CD4-positive, alpha-beta memory T cell (primary cell): Measurements from ENCODE around the gene SLC2A11. TPM values are rescaled to one million over a fixed set of nuclear protein-coding genes. Genes with fewer than 3 reads are reported as not detected.

ENCODE experiments used
- CTCF ChIA-PET: fragments of 350-600 bp; sonication (Branson Sonifier 250); formaldehyde crosslinking; loops from one replicate; lab custom pipeline; 2021; ENCODE audit warnings: inconsistent platforms; ENCODE audit not compliant: partially characterized antibody; lab: Charles Lee
- POLR2A ChIA-PET: fragments of 350-600 bp; sonication (Branson Sonifier 250); formaldehyde crosslinking; loops from one replicate; lab custom pipeline; 2021; ENCODE audit not compliant: partially characterized antibody; lab: Charles Lee
- DNase-seq, 5 donors: peaks; one replicate each; pipeline versions ENCODE4 v3.0.0 to v3.0.0-alpha.2; 2020 to 2022; ENCODE audit warnings: mixed read lengths in 1 of 5
- H3K27ac ChIP-seq: one replicate; pipeline ENCODE4 v1.7.0; 2013; ENCODE audit warnings: low read depth, low read length
- H3K27me3 ChIP-seq: 2 replicates; pipeline ENCODE4 v1.7.0; 2013; ENCODE audit warnings: mild to moderate bottlenecking, low read length, moderate library complexity; ENCODE audit not compliant: insufficient read depth
- H3K36me3 ChIP-seq: 2 replicates; pipeline ENCODE4 v1.7.0; 2013; ENCODE audit warnings: mild to moderate bottlenecking, low read length, moderate library complexity; ENCODE audit not compliant: insufficient read depth
- H3K4me1 ChIP-seq: 2 replicates; pipeline ENCODE4 v1.7.0; 2013; ENCODE audit warnings: mild to moderate bottlenecking, low read length, moderate library complexity; ENCODE audit not compliant: insufficient read depth
- H3K4me3 ChIP-seq, 2 donors: one replicate each; pipeline ENCODE4 v1.7.0; 2013; ENCODE audit warnings: low read length in 2 of 2, mild to moderate bottlenecking in 1 of 2
- H3K9me3 ChIP-seq, 2 donors: one replicate each; pipeline ENCODE4 v1.7.0; 2013; ENCODE audit warnings: low read length in 2 of 2, control low read depth in 1 of 2; ENCODE audit not compliant: control insufficient read depth in 1 of 2
- H3K27ac Mint-ChIP-seq, 7 donors: one replicate each; pipeline ENCODE4 v1.8.0; 2020 to 2021; ENCODE audit warnings: mixed read lengths in 7 of 7, mild to moderate bottlenecking in 6 of 7, inconsistent platforms in 3 of 7, moderate library complexity in 3 of 7
- H3K27me3 Mint-ChIP-seq, 2 donors: one replicate each; pipeline ENCODE4 v1.8.0; 2020 to 2021; ENCODE audit warnings: mixed read lengths in 2 of 2
- H3K36me3 Mint-ChIP-seq, 2 donors: one replicate each; pipeline ENCODE4 v1.8.0; 2020 to 2021; ENCODE audit warnings: mixed read lengths in 2 of 2, inconsistent platforms in 1 of 2, mild to moderate bottlenecking in 1 of 2
- H3K4me1 Mint-ChIP-seq, 4 donors: one replicate each; pipeline ENCODE4 v1.8.0; 2020 to 2021; ENCODE audit warnings: mixed read lengths in 4 of 4, mild to moderate bottlenecking in 1 of 4
- H3K4me3 Mint-ChIP-seq, 8 donors: one replicate each; pipeline ENCODE4 v1.8.0; 2020 to 2021; ENCODE audit warnings: mixed read lengths in 8 of 8, mild to moderate bottlenecking in 7 of 8, moderate library complexity in 6 of 8, inconsistent platforms in 3 of 8
- H3K9me3 Mint-ChIP-seq, 8 donors: one replicate each; pipeline ENCODE4 v1.8.0; 2020 to 2021; ENCODE audit warnings: mixed read lengths in 8 of 8, mild to moderate bottlenecking in 5 of 8, inconsistent platforms in 3 of 8, moderate library complexity in 1 of 8
- intact Hi-C: fragments of 100-400 bp; cut with micrococcal nuclease; formaldehyde crosslinking; loops from one replicate; pipeline ENCODE4 v1.15.1; 2023
- polyA plus RNA-seq, 2 donors: library from polyadenylated mRNA; unstranded; fragments of 300-500 nt; fragmentation: Illumina TruSeq; gene quantifications; one replicate each; pipeline ENCODE4 v1.2.3, GENCODE V29; 2021
- total RNA-seq, 2 experiments: library from RNA; stranded (reverse); gene quantifications; one replicate each; pipeline ENCODE4 v1.2.3, GENCODE V29; 2021

The SLC2A11 gene
- total and polyA plus RNA-seq, 4 experiments from 2014 or later: 3.9 to 27.2 (median 14.8) TPM

GRCh38 chr22:23841736-23842445 lies 15.8 kb upstream of the SLC2A11 start:
- Mint-ChIP-seq H3K4me3 (no peak overlapping the region), H3K27ac (no peak overlapping the region), H3K36me3 (peaks cover 0 to 2% of the 10 kb centered on the region in 2 donors), H3K4me1 (peaks cover 14 to 30% (median 20%) of the 10 kb centered on the region in 4 donors), H3K9me3 (peaks cover 0 to 3% (median 0%) of the 10 kb centered on the region in 8 donors), H3K27me3 (no peaks in the 10 kb centered on the region)
- ChIA-PET CTCF (no interaction called here), POLR2A (no interaction called here)
- Histone ChIP-seq H3K9me3 (no peaks in the 10 kb centered on the region), H3K4me3 (no peak overlapping the region), H3K36me3 (no peaks in the 10 kb centered on the region), H3K4me1 (peaks cover 14% of the 10 kb centered on the region), H3K27me3 (no peaks in the 10 kb centered on the region), H3K27ac (no peak overlapping the region)
- intact Hi-C loops: no loop called here
- DNase-seq: no peak

GRCh38 chr22:23842599-23842998 lies 15.1 kb upstream of the SLC2A11 start:
- intact Hi-C loops: no loop called here
- H3K36me3 Mint-ChIP-seq: peaks cover 0 to 2% of the 10 kb centered on the region in 2 donors
- H3K9me3 Mint-ChIP-seq: peaks cover 0 to 3% (median 0%) of the 10 kb centered on the region in 8 donors
- no peak overlapping the region for H3K4me3 Mint-ChIP-seq
- peaks cover 14% of the 10 kb centered on the region for H3K4me1 ChIP-seq
- H3K4me3 ChIP-seq: no peak overlapping the region
- no peak overlapping the region for H3K27ac ChIP-seq
- CTCF ChIA-PET: no interaction called here
- no peak overlapping the region for H3K27ac Mint-ChIP-seq
- no peaks in the 10 kb centered on the region for H3K36me3 ChIP-seq
- peaks cover 14 to 23% (median 20%) of the 10 kb centered on the region in 4 donors for H3K4me1 Mint-ChIP-seq
- POLR2A ChIA-PET: interaction anchor here (0.6 kb wide), 1 partner anchor 77 kb away, joined by 3 read pairs; no protein-coding TSS in a partner anchor
- DNase-seq: no peak
- H3K9me3 ChIP-seq: no peaks in the 10 kb centered on the region
- H3K27me3 Mint-ChIP-seq: no peaks in the 10 kb centered on the region
- no peaks in the 10 kb centered on the region for H3K27me3 ChIP-seq

GRCh38 chr22:23844739-23845202 lies 12.9 kb upstream of the SLC2A11 start:
- Mint-ChIP-seq H3K4me3 (no peak overlapping the region), H3K9me3 (no peaks in the 10 kb centered on the region), H3K36me3 (no peaks in the 10 kb centered on the region), H3K27ac (no peak overlapping the region), H3K4me1 (peaks cover 0 to 2% (median 1%) of the 10 kb centered on the region in 4 donors), H3K27me3 (no peaks in the 10 kb centered on the region)
- Histone ChIP-seq H3K4me1 (peaks cover 8% of the 10 kb centered on the region), H3K36me3 (no peaks in the 10 kb centered on the region), H3K27me3 (no peaks in the 10 kb centered on the region), H3K4me3 (no peak overlapping the region), H3K9me3 (no peaks in the 10 kb centered on the region), H3K27ac (no peak overlapping the region)
- intact Hi-C loops: loop anchor here (5.0 kb wide), 2 partner anchors 217 to 302 kb away; no protein-coding TSS in a partner anchor
- ChIA-PET CTCF (interaction anchor here (1.1 to 3.5 kb wide), 3 partner anchors 13 to 217 kb away, joined by 3 to 23 read pairs (median 3); partner anchors contain the start of gene SLC2A11), POLR2A (interaction anchor here (0.7 to 0.8 kb wide), 2 partner anchors 13 to 582 kb away, joined by 3 read pairs; partner anchors contain the start of gene SLC2A11)
- DNase-seq: no peak

- Mint-ChIP-seq H3K36me3 (no peaks in the 10 kb centered on the region), H3K27ac (no peak overlapping the region), H3K9me3 (no peaks in the 10 kb centered on the region), H3K4me1 (peaks cover 0 to 4% (median 2%) of the 10 kb centered on the region in 4 donors), H3K27me3 (no peaks in the 10 kb centered on the region), H3K4me3 (no peak overlapping the region)
- ChIA-PET CTCF (interaction anchor here (0.9 to 3.5 kb wide), 6 partner anchors 12 to 218 kb away, joined by 3 to 23 read pairs (median 4); partner anchors contain the start of genes SLC2A11 and SMARCB1), POLR2A (interaction anchor here (0.8 kb wide), 1 partner anchor 12 kb away, joined by 3 read pairs; the partner anchor contains the start of gene SLC2A11)
- Histone ChIP-seq H3K4me3 (no peak overlapping the region), H3K9me3 (no peaks in the 10 kb centered on the region), H3K27me3 (no peaks in the 10 kb centered on the region), H3K27ac (no peak overlapping the region), H3K4me1 (peaks cover 7% of the 10 kb centered on the region), H3K36me3 (no peaks in the 10 kb centered on the region)
- DNase-seq: peak in 1 of 5 donors; percentile 2
- intact Hi-C loops: loop anchor here (5.0 kb wide), 2 partner anchors 218 to 303 kb away; no protein-coding TSS in a partner anchor
Observed at GRCh38 chr22:23845265-23846080, 12.2 kb upstream of the SLC2A11 start.

- Mint-ChIP-seq H3K27ac (no peak overlapping the region), H3K4me1 (peaks cover 0 to 4% (median 2%) of the 10 kb centered on the region in 4 donors), H3K36me3 (no peaks in the 10 kb centered on the region), H3K4me3 (no peak overlapping the region), H3K27me3 (no peaks in the 10 kb centered on the region), H3K9me3 (no peaks in the 10 kb centered on the region)
- no peaks in the 10 kb centered on the region for H3K36me3 ChIP-seq
- ChIA-PET POLR2A (no interaction called here), CTCF (interaction anchor here (0.9 to 3.5 kb wide), 6 partner anchors 12 to 219 kb away, joined by 3 to 23 read pairs (median 4); partner anchors contain the start of genes SLC2A11 and SMARCB1)
- H3K27ac ChIP-seq: no peak overlapping the region
- peak in 1 of 5 donors; percentile 4 for DNase-seq
- H3K4me1 ChIP-seq: peaks cover 7% of the 10 kb centered on the region
- no peaks in the 10 kb centered on the region for H3K9me3 ChIP-seq
- no peaks in the 10 kb centered on the region for H3K27me3 ChIP-seq
- no peak overlapping the region for H3K4me3 ChIP-seq
- intact Hi-C loops: loop anchor here (5.0 kb wide), 2 partner anchors 219 to 304 kb away; no protein-coding TSS in a partner anchor
Observed at GRCh38 chr22:23846081-23846469, 11.6 kb upstream of the SLC2A11 start.

GRCh38 chr22:23847310-23847920 lies 10.3 kb upstream of the SLC2A11 start:
- H3K36me3 Mint-ChIP-seq: no peaks in the 10 kb centered on the region
- H3K9me3 Mint-ChIP-seq: no peaks in the 10 kb centered on the region
- no peak overlapping the region for H3K4me3 ChIP-seq
- peaks cover 0 to 4% (median 2%) of the 10 kb centered on the region in 4 donors for H3K4me1 Mint-ChIP-seq
- H3K27me3 ChIP-seq: no peaks in the 10 kb centered on the region
- no peaks in the 10 kb centered on the region for H3K9me3 ChIP-seq
- H3K27ac Mint-ChIP-seq: no peak overlapping the region
- no peak overlapping the region for H3K27ac ChIP-seq
- peak in 1 of 5 donors; percentile 25 for DNase-seq
- H3K27me3 Mint-ChIP-seq: no peaks in the 10 kb centered on the region
- CTCF ChIA-PET: interaction anchor here (0.7 to 3.5 kb wide), 4 partner anchors 11 to 228 kb away, joined by 3 to 23 read pairs (median 4); partner anchors contain the start of gene SLC2A11
- peaks cover 7% of the 10 kb centered on the region for H3K4me1 ChIP-seq
- no peak overlapping the region for H3K4me3 Mint-ChIP-seq
- H3K36me3 ChIP-seq: no peaks in the 10 kb centered on the region
- intact Hi-C loops: loop anchor here (5.0 kb wide), 2 partner anchors 220 to 305 kb away; no protein-coding TSS in a partner anchor
- POLR2A ChIA-PET: no interaction called here
